CD14-positive monocyte (primary cell): Measurements from ENCODE around the gene EXOC6B. TPM values are rescaled to one million over a fixed set of nuclear protein-coding genes. Genes with fewer than 3 reads are reported as not detected.
A peak's percentile ranks its signal among the peaks of the same experiment; 100 is the strongest.

Experiments used
- DNase-seq, 3 donors: peaks; one replicate each; pipeline ENCODE4 v3.0.0-alpha.2; 2011 to 2022
- H2AFZ ChIP-seq: 2 replicates; pipeline ENCODE4 v1.6.0; 2012; ENCODE audit warnings: mild to moderate bottlenecking, low read depth, low read length, inconsistent platforms; ENCODE audit not compliant: insufficient read depth, poor library complexity, severe bottlenecking
- H3K27ac ChIP-seq, 2 donors: 1 replicate in 1 of 2; 2 replicates in 1 of 2; pipeline ENCODE4 v1.5.1; 2012 to 2013; ENCODE audit warnings: low read length in 2 of 2, control low read depth in 1 of 2, inconsistent platforms in 1 of 2, low read depth in 1 of 2, mild to moderate bottlenecking in 1 of 2
- H3K27me3 ChIP-seq, 2 donors: one replicate each; pipeline versions ENCODE4 v1.6.0 to v1.6.1; 2011 to 2013; ENCODE audit warnings: low read length in 2 of 2; ENCODE audit not compliant: control insufficient read depth in 2 of 2, insufficient read depth in 2 of 2
- H3K36me3 ChIP-seq, 2 donors: replicated peaks in 1 of 2; 1 replicate in 1 of 2; 2 replicates in 1 of 2; pipeline versions ENCODE4 v1.5.1 to v1.6.1; 2012 to 2013; ENCODE audit warnings: low read length in 2 of 2, control low read depth in 1 of 2, inconsistent platforms in 1 of 2, mild to moderate bottlenecking in 1 of 2; ENCODE audit not compliant: insufficient read depth in 2 of 2, control insufficient read depth in 1 of 2
- H3K4me1 ChIP-seq, 2 donors: 1 replicate in 1 of 2; 2 replicates in 1 of 2; pipeline versions ENCODE4 v1.5.1 to v1.6.1; 2012 to 2013; ENCODE audit warnings: low read length in 2 of 2, control low read depth in 1 of 2, inconsistent platforms in 1 of 2, mild to moderate bottlenecking in 1 of 2, moderate library complexity in 1 of 2; ENCODE audit not compliant: insufficient read depth in 2 of 2, control insufficient read depth in 1 of 2
- H3K4me2 ChIP-seq: replicated peaks from 2 replicates; pipeline ENCODE3; 2012; ENCODE audit warnings: low read length, moderate library complexity, mild to moderate bottlenecking; ENCODE audit not compliant: poor library complexity, severe bottlenecking; ENCODE audit errors: extremely low read depth
- H3K4me3 ChIP-seq, 3 experiments: fragments of 200-600 bp in 1 of 3; sonication (generic) in 1 of 3; replicated peaks in 1 of 3; 1 replicate in 2 of 3; 2 replicates in 1 of 3; pipeline ENCODE4 v1.5.1; 2011 to 2013; ENCODE audit warnings: low read length in 3 of 3, mild to moderate bottlenecking in 3 of 3, control low read depth in 2 of 3, low read depth in 2 of 3, inconsistent platforms in 1 of 3, moderate library complexity in 1 of 3
- H3K79me2 ChIP-seq: 2 replicates; pipeline ENCODE4 v1.6.0; 2012; ENCODE audit warnings: mild to moderate bottlenecking, control low read depth, inconsistent platforms, low read length, moderate library complexity; ENCODE audit not compliant: insufficient read depth
- H3K9ac ChIP-seq: 2 replicates; pipeline ENCODE4 v1.6.0; 2017; ENCODE audit warnings: low read length, mild to moderate bottlenecking; ENCODE audit not compliant: insufficient read depth, poor library complexity, severe bottlenecking
- H3K9me3 ChIP-seq, 2 donors: replicated peaks in 1 of 2; 1 replicate in 1 of 2; 2 replicates in 1 of 2; pipeline versions ENCODE4 v1.5.1 to v1.6.1; 2012 to 2013; ENCODE audit warnings: low read length in 2 of 2, control low read depth in 1 of 2; ENCODE audit not compliant: control insufficient read depth in 1 of 2, insufficient read depth in 1 of 2
- H4K20me1 ChIP-seq: 2 replicates; pipeline ENCODE4 v1.6.0; 2012; ENCODE audit warnings: mild to moderate bottlenecking, low read length, control low read depth, moderate library complexity; ENCODE audit not compliant: insufficient read depth
- H3K27ac Mint-ChIP-seq, 7 donors: one replicate each; pipeline ENCODE4 v1.8.0; 2020; ENCODE audit warnings: mild to moderate bottlenecking in 7 of 7, mixed read lengths in 7 of 7, moderate library complexity in 6 of 7, inconsistent platforms in 2 of 7
- H3K27me3 Mint-ChIP-seq, 3 donors: one replicate each; pipeline ENCODE4 v1.8.0; 2021 to 2022; ENCODE audit warnings: low read depth in 3 of 3, mild to moderate bottlenecking in 3 of 3, mixed read lengths in 3 of 3, moderate library complexity in 3 of 3, inconsistent platforms in 1 of 3
- H3K36me3 Mint-ChIP-seq, 2 donors: one replicate each; pipeline ENCODE4 v1.8.0; 2020; ENCODE audit warnings: mixed read lengths in 2 of 2, inconsistent platforms in 1 of 2, mild to moderate bottlenecking in 1 of 2
- H3K4me1 Mint-ChIP-seq: one replicate; pipeline ENCODE4 v1.8.0; 2020; ENCODE audit warnings: mild to moderate bottlenecking, mixed read lengths
- H3K4me3 Mint-ChIP-seq, 2 donors: one replicate each; pipeline ENCODE4 v1.8.0; 2020; ENCODE audit warnings: mild to moderate bottlenecking in 2 of 2, mixed read lengths in 2 of 2, moderate library complexity in 1 of 2
- H3K9me3 Mint-ChIP-seq, 7 donors: one replicate each; pipeline ENCODE4 v1.8.0; 2020 to 2022; ENCODE audit warnings: mixed read lengths in 7 of 7, mild to moderate bottlenecking in 6 of 7, moderate library complexity in 6 of 7, inconsistent platforms in 2 of 7
- WGBS: methylation state at CpG from one replicate; pipeline ENCODE4 v1.1.5; 2013; ENCODE audit warnings: missing lambda C conversion rate; ENCODE audit not compliant: insufficient coverage; 5-methylcytosine and 5-hydroxymethylcytosine counted together
- intact Hi-C, 2 donors: fragments of 100-400 bp; cut with micrococcal nuclease; formaldehyde crosslinking; loops; one replicate each; pipeline versions ENCODE4 v1.15.0 to v1.15.1; 2023
- polyA plus RNA-seq, 3 donors: library from polyadenylated mRNA; depleted of rRNA in 1 of 3; unstranded in 2 of 3; stranded (reverse) in 1 of 3; fragments of 300-500 nt in 2 of 3; fragments of >200 nt in 1 of 3; fragmentation: Illumina TruSeq in 2 of 3; gene quantifications; 1 replicate in 2 of 3; 2 replicates in 1 of 3; pipeline ENCODE4 v1.2.3, GENCODE V29; 2012 to 2021
- TF ChIP-seq, protein P1 (sequence below): fragments of 200-600 bp; IDR thresholded peaks from one replicate; pipeline ENCODE4 v1.8.0; 2022; ENCODE audit warnings: antibody characterized with exemption, mild to moderate bottlenecking

EXOC6B gene
- polyA plus RNA-seq, 3 donors: 1.8 to 2.8 (median 2.1) TPM

DNA sequence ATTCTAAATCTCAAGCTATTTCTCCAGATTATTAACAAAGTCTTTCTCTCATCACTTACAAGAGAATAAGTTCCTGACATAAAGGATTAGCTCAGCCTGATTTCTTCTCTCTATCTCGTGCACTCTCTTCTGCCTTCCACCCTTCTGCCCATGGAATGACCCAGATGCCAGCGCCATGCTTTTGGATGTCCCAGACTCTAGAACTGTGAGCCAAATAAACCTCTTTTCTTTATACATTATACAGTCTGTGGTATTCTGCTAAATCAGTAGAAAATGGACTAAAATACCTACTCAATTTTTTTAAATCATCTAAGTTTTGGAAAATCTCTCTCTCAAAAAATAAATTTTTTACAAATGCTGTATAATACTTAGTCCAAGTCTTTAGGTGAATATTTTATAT is 218.6 kb downstream of the EXOC6B start:
- Mint-ChIP-seq H3K4me1 (no peaks in the 10 kb centered on the region), H3K27me3 (peaks cover 2 to 4% (median 3%) of the 10 kb centered on the region in 3 donors), H3K36me3 (no peaks in the 10 kb centered on the region), H3K9me3 (peaks cover 0 to 3% (median 2%) of the 10 kb centered on the region in 7 donors), H3K27ac (no peak overlapping the region), H3K4me3 (no peak overlapping the region)
- Histone ChIP-seq H3K79me2 (no peaks in the 10 kb centered on the region), H3K27me3 (no peaks in the 10 kb centered on the region), H3K27ac (no peak overlapping the region), H3K4me3 (no peak overlapping the region), H2AFZ (no peak overlapping the region), H3K4me2 (no peak overlapping the region), H3K4me1 (no peaks in the 10 kb centered on the region), H3K36me3 (no peaks in the 10 kb centered on the region), H3K9me3 (no peaks in the 10 kb centered on the region), H3K9ac (no peak overlapping the region), H4K20me1 (no peaks in the 10 kb centered on the region)
- DNase-seq: no peak
- 100% methylated on average over 1 of the region's 2 CpGs for WGBS
- TF ChIP-seq, protein P1, sequence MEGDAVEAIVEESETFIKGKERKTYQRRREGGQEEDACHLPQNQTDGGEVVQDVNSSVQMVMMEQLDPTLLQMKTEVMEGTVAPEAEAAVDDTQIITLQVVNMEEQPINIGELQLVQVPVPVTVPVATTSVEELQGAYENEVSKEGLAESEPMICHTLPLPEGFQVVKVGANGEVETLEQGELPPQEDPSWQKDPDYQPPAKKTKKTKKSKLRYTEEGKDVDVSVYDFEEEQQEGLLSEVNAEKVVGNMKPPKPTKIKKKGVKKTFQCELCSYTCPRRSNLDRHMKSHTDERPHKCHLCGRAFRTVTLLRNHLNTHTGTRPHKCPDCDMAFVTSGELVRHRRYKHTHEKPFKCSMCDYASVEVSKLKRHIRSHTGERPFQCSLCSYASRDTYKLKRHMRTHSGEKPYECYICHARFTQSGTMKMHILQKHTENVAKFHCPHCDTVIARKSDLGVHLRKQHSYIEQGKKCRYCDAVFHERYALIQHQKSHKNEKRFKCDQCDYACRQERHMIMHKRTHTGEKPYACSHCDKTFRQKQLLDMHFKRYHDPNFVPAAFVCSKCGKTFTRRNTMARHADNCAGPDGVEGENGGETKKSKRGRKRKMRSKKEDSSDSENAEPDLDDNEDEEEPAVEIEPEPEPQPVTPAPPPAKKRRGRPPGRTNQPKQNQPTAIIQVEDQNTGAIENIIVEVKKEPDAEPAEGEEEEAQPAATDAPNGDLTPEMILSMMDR: no peak
- intact Hi-C loops: no loop called here

DNA sequence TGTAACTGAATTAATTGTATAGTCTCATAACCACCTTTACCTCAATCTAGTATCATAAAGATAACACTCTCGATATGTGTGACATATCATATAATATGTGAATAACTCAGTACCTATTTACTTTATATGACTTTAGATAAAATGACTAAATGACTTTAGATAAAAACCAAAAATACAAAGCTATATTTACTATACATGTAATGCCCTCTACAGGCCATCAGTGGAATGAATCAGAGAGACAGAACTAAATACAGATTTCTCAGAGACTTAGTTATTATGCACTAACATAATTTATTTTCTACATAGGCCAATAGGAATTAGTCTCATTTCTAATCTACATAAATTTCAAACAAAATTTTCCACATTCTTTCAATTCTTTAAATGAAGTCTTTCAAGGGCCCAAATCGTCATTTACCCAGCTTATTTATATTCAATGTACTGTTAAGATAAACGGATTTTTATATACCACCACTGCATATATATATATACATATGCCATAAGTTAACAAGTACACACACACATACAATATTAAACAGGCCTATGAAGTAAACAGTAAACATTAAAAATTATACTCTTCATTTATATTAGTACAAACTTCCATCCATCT is 219.9 kb downstream of the EXOC6B start:
- Mint-ChIP-seq H3K4me1 (no peaks in the 10 kb centered on the region), H3K4me3 (no peak overlapping the region), H3K27me3 (peaks cover 2 to 4% (median 3%) of the 10 kb centered on the region in 3 donors), H3K9me3 (peaks cover 0 to 3% (median 0%) of the 10 kb centered on the region in 7 donors), H3K36me3 (no peaks in the 10 kb centered on the region), H3K27ac (no peak overlapping the region)
- H3K27me3 ChIP-seq: no peaks in the 10 kb centered on the region
- H3K4me1 ChIP-seq: no peaks in the 10 kb centered on the region
- no peak overlapping the region for H2AFZ ChIP-seq
- H3K9me3 ChIP-seq: no peaks in the 10 kb centered on the region
- H3K27ac ChIP-seq: no peak overlapping the region
- intact Hi-C loops: no loop called here
- no peaks in the 10 kb centered on the region for H3K36me3 ChIP-seq
- TF ChIP-seq, protein P1: peak; percentile 68
- no peak overlapping the region for H3K4me3 ChIP-seq
- no peak for DNase-seq
- no peak overlapping the region for H3K4me2 ChIP-seq
- no peaks in the 10 kb centered on the region for H4K20me1 ChIP-seq
- WGBS: no CpG with 5 or more reads among the region's 3 CpGs
- no peaks in the 10 kb centered on the region for H3K79me2 ChIP-seq
- H3K9ac ChIP-seq: no peak overlapping the region
